ENCODE data around the gene TBXAS1.

TBXAS1 gene

GRCh38 chr7:140061607-140061930 lies 232.5 kb downstream of the TBXAS1 start:
- H3K36me3 ChIP-seq (ENCODE audit: control insufficient read depth in 2 of 2, insufficient read depth in 1 of 2, low read length in 2 of 2): no peaks in the 10 kb centered on the region
- H3K9me3 ChIP-seq (ENCODE audit: control insufficient read depth, insufficient read depth, low read depth, low read length): no peaks in the 10 kb centered on the region
- H3K4me3 ChIP-seq (ENCODE audit: low read depth, low read length): no peak overlapping the region
- no peaks in the 10 kb centered on the region for H3K4me1 ChIP-seq (ENCODE audit: control insufficient read depth, insufficient read depth, low read length)
- POLR2A ChIA-PET: no interaction called here
- H3K27ac ChIP-seq (ENCODE audit: extremely low read depth, low read depth, low read length): no peak overlapping the region
- TF ChIP-seq ZNF169 (tag by site-specific recombination; IDR thresholded peaks at IDR 0.05) (no peak), ZNF785 (tag by site-specific recombination; IDR thresholded peaks at IDR 0.05) (no peak), ZNF747 (tag by site-specific recombination; IDR thresholded peaks at IDR 0.05) (no peak), ZNF76 (tag by site-specific recombination; IDR thresholded peaks at IDR 0.05; ENCODE audit: borderline replicate concordance, low read depth) (no peak), ZNF639 (tag by site-specific recombination; IDR thresholded peaks at IDR 0.05) (no peak), YY2 (tag by site-specific recombination; IDR thresholded peaks at IDR 0.05) (no peak), ZNF391 (tag by site-specific recombination; IDR thresholded peaks at IDR 0.05; ENCODE audit: borderline replicate concordance, low read depth) (no peak), ZNF18 (tag by site-specific recombination; IDR thresholded peaks at IDR 0.05) (no peak), ZNF24 (tag by site-specific recombination; IDR thresholded peaks at IDR 0.05) (no peak), EGR2 (tag by site-specific recombination; IDR thresholded peaks at IDR 0.05; ENCODE audit: low read depth) (no peak), ZNF701 (tag by site-specific recombination; IDR thresholded peaks at IDR 0.05) (no peak), ZNF211 (tag by site-specific recombination; IDR thresholded peaks at IDR 0.05; ENCODE audit: low read depth) (no peak), ZNF580 (tag by site-specific recombination; IDR thresholded peaks at IDR 0.05) (no peak), ZNF23 (tag by site-specific recombination; IDR thresholded peaks at IDR 0.05; ENCODE audit: borderline replicate concordance) (no peak), ZBTB26 (tag by site-specific recombination; optimal IDR thresholded peaks at IDR 0.05) (no peak), YY1 (tag by site-specific recombination; IDR thresholded peaks at IDR 0.05) (no peak), ZNF324 (tag by site-specific recombination; IDR thresholded peaks at IDR 0.05) (no peak), ZNF146 (tag by site-specific recombination; IDR thresholded peaks at IDR 0.05) (no peak)
- CTCF ChIA-PET: interaction anchor here (0.6 kb wide), 1 partner anchor 284 kb away, joined by 3 read pairs; no protein-coding TSS in a partner anchor

GRCh38 chr7:140062118-140062527 lies 233.1 kb downstream of the TBXAS1 start:
- no peaks in the 10 kb centered on the region for H3K4me1 ChIP-seq (ENCODE audit: control insufficient read depth, insufficient read depth, low read length)
- H3K9me3 ChIP-seq (ENCODE audit: control insufficient read depth, insufficient read depth, low read depth, low read length): no peaks in the 10 kb centered on the region
- H3K4me3 ChIP-seq (ENCODE audit: low read depth, low read length): peak overlapping the region; percentile 44
- peak overlapping the region; percentile 70; the same call in 1 of the 2 replicates for H3K27ac ChIP-seq (ENCODE audit: extremely low read depth, low read depth, low read length)
- H3K36me3 ChIP-seq (ENCODE audit: control insufficient read depth in 2 of 2, insufficient read depth in 1 of 2, low read length in 2 of 2): no peaks in the 10 kb centered on the region
- POLR2A ChIA-PET: no interaction called here
- CTCF ChIA-PET: interaction anchor here (0.6 kb wide), 1 partner anchor 283 kb away, joined by 3 read pairs; no protein-coding TSS in a partner anchor
- TF ChIP-seq ZNF777 (tag by site-specific recombination; IDR thresholded peaks at IDR 0.05; ENCODE audit: borderline replicate concordance) (peak; percentile 65; the same call in 1 of the 2 replicates), ZBTB1 (tag by site-specific recombination; IDR thresholded peaks at IDR 0.05) (no peak), HOXA7 (CRISPR knock-in tag; IDR thresholded peaks at IDR 0.05; ENCODE audit: borderline replicate concordance) (no peak), ZNF266 (tag by site-specific recombination; IDR thresholded peaks at IDR 0.05; ENCODE audit: low read depth) (no peak), ZNF404 (tag by site-specific recombination; IDR thresholded peaks at IDR 0.05) (no peak), PBX3 (CRISPR knock-in tag; IDR thresholded peaks at IDR 0.05) (no peak), ZNF76 (tag by site-specific recombination; IDR thresholded peaks at IDR 0.05; ENCODE audit: borderline replicate concordance, low read depth) (no peak), REST (tag by site-specific recombination; IDR thresholded peaks at IDR 0.05) (no peak), KLF1 (tag by site-specific recombination; IDR thresholded peaks at IDR 0.05) (peak; percentile 77), ZNF23 (tag by site-specific recombination; IDR thresholded peaks at IDR 0.05; ENCODE audit: borderline replicate concordance) (no peak), KLF16 (tag by site-specific recombination; IDR thresholded peaks at IDR 0.05) (no peak), GLIS2 (tag by site-specific recombination; IDR thresholded peaks at IDR 0.05) (peak; percentile 77)
